Germinal center (tissue), 1 donor: ENCODE measurements around the gene USP32.

ENCODE experiments used
- DNase-seq: peaks from one replicate; pipeline ENCODE4 v3.0.0; 2012; ENCODE audit warnings: mixed read lengths, low spot score

Gene USP32

GRCh38 chr17:60134396-60135150, 257.4 kb downstream of the USP32 start:
- no peak for DNase-seq

- no peak for DNase-seq
Measured at GRCh38 chr17:60130466-60130865, 261.5 kb downstream of the USP32 start.

GRCh38 chr17:60129164-60129563, 262.8 kb downstream of the USP32 start:
- DNase-seq = no peak
